Gastrocnemius medialis (tissue), 4 donors: ENCODE measurements around the gene ZMAT5. TPM values are rescaled to one million over a fixed set of nuclear protein-coding genes. Genes with fewer than 3 reads are reported as not detected.

ENCODE experiments used
- ATAC-seq, 2 donors: fragments of 150-250 bp; one replicate each; pipeline ENCODE4 v1.9.1; 2016
- DNase-seq, 2 donors: peaks; one replicate each; pipeline ENCODE4 v3.0.0-alpha.2; 2019
- H3K27ac ChIP-seq, 4 donors: fragments of 200-600 bp; sonication (generic); 1 replicate in 1 of 4; 2 replicates in 3 of 4; pipeline ENCODE4 v1.5.1; 2016 to 2018; ENCODE audit warnings: mild to moderate bottlenecking in 2 of 4, moderate library complexity in 1 of 4
- H3K27me3 ChIP-seq, 3 donors: fragments of 200-600 bp; sonication (generic) in 2 of 3; 1 replicate in 1 of 3; 2 replicates in 2 of 3; pipeline versions ENCODE4 v1.5.1 to v1.6.0; 2016 to 2019; ENCODE audit warnings: mild to moderate bottlenecking in 1 of 3, moderate library complexity in 1 of 3
- H3K36me3 ChIP-seq, 2 donors: fragments of 200-600 bp; sonication (generic) in 1 of 2; one replicate each; pipeline ENCODE4 v1.5.1; 2017 to 2018
- H3K4me1 ChIP-seq, 2 donors: fragments of 200-600 bp; sonication (generic) in 1 of 2; one replicate each; pipeline ENCODE4 v1.5.1; 2016 to 2017; ENCODE audit warnings: mild to moderate bottlenecking in 2 of 2
- H3K4me3 ChIP-seq, 4 donors: fragments of 200-600 bp; sonication (generic) in 3 of 4; 1 replicate in 1 of 4; 2 replicates in 3 of 4; pipeline ENCODE4 v1.5.1; 2016 to 2019; ENCODE audit warnings: mild to moderate bottlenecking in 2 of 4
- H3K9me3 ChIP-seq, 3 donors: fragments of 200-600 bp; sonication (generic) in 2 of 3; 1 replicate in 1 of 3; 2 replicates in 2 of 3; pipeline ENCODE4 v1.5.1; 2016 to 2019
- CTCF ChIP-seq, 5 experiments: fragments of 450-650 bp in 3 of 5; fragments of 200-600 bp in 2 of 5; sonication (generic) in 2 of 5; IDR thresholded peaks in 4 of 5; conservative IDR thresholded peaks in 1 of 5; 1 replicate in 4 of 5; 2 replicates in 1 of 5; pipeline ENCODE4 v1.5.1; 2016 to 2019; ENCODE audit warnings: antibody characterized with exemption in 5 of 5, mild to moderate bottlenecking in 3 of 5, moderate library complexity in 3 of 5
- POLR2A ChIP-seq, 2 donors: fragments of 450-650 bp; IDR thresholded peaks; one replicate each; pipeline ENCODE4 v1.6.1; 2017; ENCODE audit warnings: antibody characterized with exemption in 2 of 2, mild to moderate bottlenecking in 2 of 2, moderate library complexity in 2 of 2
- in situ Hi-C, 4 donors: fragments of 200-750 bp; cut with MboI; loops; one replicate each; pipeline versions ENCODE4 v1.15.0 to v1.8.0; 2017; ENCODE audit warnings: low sequenced_read_pairs in 4 of 4
- intact Hi-C: fragments of 100-400 bp; cut with DNase I; formaldehyde crosslinking; loops from one replicate; pipeline ENCODE4 v1.15.1; 2023; ENCODE audit warnings: low total_unique reads
- total RNA-seq, 4 donors: library from RNA; depleted of rRNA; stranded (reverse); fragments of >200 nt; gene quantifications; one replicate each; pipeline versions ENCODE4 v1.1.0 to v1.2.3, GENCODE V29; 2016

Gene ZMAT5
- total RNA-seq, 4 donors from 2014 or later, result 23.8 to 38.6 (median 33.8) TPM

GRCh38 chr22:29787371-29787980 is 20.7 kb upstream of the ZMAT5 start:
- H3K36me3 ChIP-seq, result peaks cover 0 to 62% of the 10 kb centered on the region in 2 donors
- no peaks in the 10 kb centered on the region for H3K27me3 ChIP-seq
- intact Hi-C loops (no loop called here), in situ Hi-C loops (no loop called here)
- ATAC-seq (no peak), DNase-seq (no peak)
- H3K4me1 ChIP-seq, result peaks cover 4 to 6% of the 10 kb centered on the region in 2 donors
- TF ChIP-seq POLR2A (IDR thresholded peaks at IDR 0.05), result no peak
- no peak for TF ChIP-seq CTCF (IDR thresholded peaks at IDR 0.05 in 4 of 5, conservative IDR thresholded peaks at IDR 0.05 in 1 of 5)
- H3K4me3 ChIP-seq, result no peak overlapping the region
- no peaks in the 10 kb centered on the region for H3K9me3 ChIP-seq
- H3K27ac ChIP-seq, result no peak overlapping the region

GRCh38 chr22:29786031-29786430 is 19.2 kb upstream of the ZMAT5 start:
- DNase-seq, result no peak
- peaks cover 19 to 20% of the 10 kb centered on the region in 2 donors for H3K4me1 ChIP-seq
- intact Hi-C loops, result no loop called here
- H3K27ac ChIP-seq, result no peak overlapping the region
- TF ChIP-seq CTCF (IDR thresholded peaks at IDR 0.05 in 4 of 5, conservative IDR thresholded peaks at IDR 0.05 in 1 of 5) (no peak), POLR2A (IDR thresholded peaks at IDR 0.05) (no peak)
- peaks cover 0 to 47% of the 10 kb centered on the region in 2 donors for H3K36me3 ChIP-seq
- in situ Hi-C loops, result no loop called here
- H3K4me3 ChIP-seq, result no peak overlapping the region
- H3K9me3 ChIP-seq, result no peaks in the 10 kb centered on the region
- H3K27me3 ChIP-seq, result no peaks in the 10 kb centered on the region
- no peak for ATAC-seq

GRCh38 chr22:29784451-29785361 is 17.9 kb upstream of the ZMAT5 start:
- TF ChIP-seq POLR2A (IDR thresholded peaks at IDR 0.05) (no peak), CTCF (IDR thresholded peaks at IDR 0.05 in 4 of 5, conservative IDR thresholded peaks at IDR 0.05 in 1 of 5) (no peak)
- in situ Hi-C loops, result no loop called here
- ATAC-seq, result no peak
- Histone ChIP-seq H3K9me3 (no peaks in the 10 kb centered on the region), H3K27ac (peak overlapping the region in 2 of 4 donors; percentile 8 to 16), H3K27me3 (no peaks in the 10 kb centered on the region), H3K36me3 (peaks cover 0 to 34% of the 10 kb centered on the region in 2 donors), H3K4me3 (no peak overlapping the region), H3K4me1 (peaks cover 28 to 30% of the 10 kb centered on the region in 2 donors)
- DNase-seq, result no peak
- intact Hi-C loops, result no loop called here

- Histone ChIP-seq H3K27ac (peak overlapping the region; percentile 81 to 90 (median 87)), H3K9me3 (no peaks in the 10 kb centered on the region), H3K4me3 (no peak overlapping the region), H3K27me3 (no peaks in the 10 kb centered on the region), H3K36me3 (peaks cover 0 to 10% of the 10 kb centered on the region in 2 donors), H3K4me1 (peaks cover 39 to 42% of the 10 kb centered on the region in 2 donors)
- DNase-seq, result peak; percentile 68 to 84
- peak; percentile 43 to 65 for ATAC-seq
- in situ Hi-C loops (no loop called here), intact Hi-C loops (no loop called here)
- TF ChIP-seq POLR2A (IDR thresholded peaks at IDR 0.05) (no peak), CTCF (IDR thresholded peaks at IDR 0.05 in 4 of 5, conservative IDR thresholded peaks at IDR 0.05 in 1 of 5) (no peak)
Measured at GRCh38 chr22:29782061-29782845, 15.4 kb upstream of the ZMAT5 start.
